H9 (cell line): ENCODE data around the gene CFAP77. TPM values are rescaled to one million over a fixed set of nuclear protein-coding genes. Genes with fewer than 3 reads are reported as not detected.

Experiments used
- DNase-seq: peaks from one replicate; pipeline ENCODE4 v3.0.0-alpha.2; 2017
- H2AFZ ChIP-seq: one replicate; pipeline ENCODE4 v1.6.1; 2013; ENCODE audit warnings: mild to moderate bottlenecking, low read length, control low read depth, moderate library complexity
- H2AK5ac ChIP-seq: 2 replicates; pipeline ENCODE4 v1.6.1; 2013; ENCODE audit warnings: low read length, control low read depth, mixed read lengths; ENCODE audit not compliant: insufficient read length
- H2BK120ac ChIP-seq: one replicate; pipeline ENCODE4 v1.6.1; 2013; ENCODE audit warnings: low read depth, mild to moderate bottlenecking, low read length, control low read depth, inconsistent platforms; ENCODE audit not compliant: poor library complexity, severe bottlenecking
- H2BK12ac ChIP-seq: 2 replicates; pipeline ENCODE4 v1.6.1; 2013; ENCODE audit warnings: low read length, control low read depth, mixed read lengths, low read depth; ENCODE audit not compliant: insufficient read length
- H2BK15ac ChIP-seq: 2 replicates; pipeline ENCODE4 v1.6.1; 2013; ENCODE audit warnings: low read depth, low read length, control low read depth
- H2BK20ac ChIP-seq: one replicate; pipeline ENCODE4 v1.6.1; 2013; ENCODE audit warnings: low read depth, mild to moderate bottlenecking, low read length, control low read depth, inconsistent platforms; ENCODE audit not compliant: poor library complexity, severe bottlenecking
- H2BK5ac ChIP-seq: 2 replicates; pipeline ENCODE4 v1.6.1; 2013; ENCODE audit warnings: low read length, control low read depth, mixed read lengths; ENCODE audit not compliant: insufficient read length
- H3K14ac ChIP-seq: 2 replicates; pipeline ENCODE4 v1.6.1; 2013; ENCODE audit warnings: low read length, control low read depth; ENCODE audit not compliant: insufficient read depth
- H3K18ac ChIP-seq: 2 replicates; pipeline ENCODE4 v1.6.1; 2013; ENCODE audit warnings: low read depth, mild to moderate bottlenecking, mixed read lengths, low read length, control low read depth; ENCODE audit not compliant: insufficient read length
- H3K23ac ChIP-seq: 2 replicates; pipeline ENCODE4 v1.6.1; 2013; ENCODE audit warnings: low read length, control low read depth, mixed read lengths, low read depth; ENCODE audit not compliant: insufficient read length
- H3K23me2 ChIP-seq: 2 replicates; pipeline ENCODE4 v1.6.1; 2013; ENCODE audit warnings: low read depth, mild to moderate bottlenecking, mixed read lengths, low read length, control low read depth; ENCODE audit not compliant: insufficient read length, poor library complexity, severe bottlenecking
- H3K27ac ChIP-seq: 2 replicates; pipeline ENCODE4 v1.5.1; 2013; ENCODE audit warnings: low read length, control low read depth, mixed read lengths, low read depth; ENCODE audit not compliant: insufficient read length
- H3K27me3 ChIP-seq: 2 replicates; pipeline ENCODE4 v1.6.1; 2013; ENCODE audit warnings: low read length, control low read depth, inconsistent platforms; ENCODE audit not compliant: insufficient read depth
- H3K4ac ChIP-seq: 2 replicates; pipeline ENCODE4 v1.6.1; 2013; ENCODE audit warnings: low read depth, mild to moderate bottlenecking, control low read depth, inconsistent platforms, low read length, moderate library complexity
- H3K4me1 ChIP-seq: 2 replicates; pipeline ENCODE4 v1.6.1; 2013; ENCODE audit warnings: low read length, control low read depth, inconsistent platforms; ENCODE audit not compliant: insufficient read depth
- H3K4me2 ChIP-seq: 2 replicates; pipeline ENCODE4 v1.6.1; 2013; ENCODE audit warnings: low read length, control low read depth, mixed read lengths; ENCODE audit not compliant: insufficient read length, insufficient read depth
- H3K56ac ChIP-seq: 2 replicates; pipeline ENCODE4 v1.6.1; 2013; ENCODE audit warnings: low read depth, mild to moderate bottlenecking, mixed read lengths, low read length, control low read depth; ENCODE audit not compliant: insufficient read length
- H3K79me1 ChIP-seq: 2 replicates; pipeline ENCODE4 v1.6.1; 2013; ENCODE audit warnings: low read depth, mild to moderate bottlenecking, moderate library complexity, low read length, control low read depth, inconsistent platforms; ENCODE audit not compliant: insufficient read depth, poor library complexity, severe bottlenecking
- H3K79me2 ChIP-seq: 2 replicates; pipeline ENCODE4 v1.6.1; 2013; ENCODE audit warnings: low read length, control low read depth, inconsistent platforms; ENCODE audit not compliant: insufficient read depth
- H3K9ac ChIP-seq: 2 replicates; pipeline ENCODE4 v1.6.1; 2013; ENCODE audit warnings: low read length, control low read depth, mixed read lengths; ENCODE audit not compliant: insufficient read length; ENCODE audit errors: extremely low read depth
- H3K9me3 ChIP-seq: one replicate; pipeline ENCODE4 v1.6.1; 2013; ENCODE audit warnings: low read depth, low read length, inconsistent platforms; ENCODE audit not compliant: control insufficient read depth
- H3T11ph ChIP-seq: one replicate; pipeline ENCODE4 v1.6.1; 2013; ENCODE audit warnings: mild to moderate bottlenecking, low read length, control low read depth, inconsistent platforms
- H4K20me1 ChIP-seq: one replicate; pipeline ENCODE4 v1.6.1; 2013; ENCODE audit not compliant: control insufficient read depth, insufficient read length, insufficient read depth
- H4K5ac ChIP-seq: 2 replicates; pipeline ENCODE4 v1.6.1; 2013; ENCODE audit warnings: low read depth, mild to moderate bottlenecking, mixed read lengths, low read length, control low read depth; ENCODE audit not compliant: insufficient read length
- H4K8ac ChIP-seq: replicated peaks from 2 replicates; pipeline ENCODE4 v1.6.1; 2013; ENCODE audit warnings: low read length, control low read depth, mixed read lengths, low read depth; ENCODE audit not compliant: insufficient read length
- H4K91ac ChIP-seq: 2 replicates; pipeline ENCODE4 v1.6.1; 2013; ENCODE audit warnings: low read depth, mild to moderate bottlenecking, moderate library complexity, mixed read lengths, low read length, control low read depth; ENCODE audit not compliant: insufficient read length
- H3K27ac Mint-ChIP-seq, 3 experiments: 2 replicates in 2 of 3; 3 replicates in 1 of 3; pipeline ENCODE4 v1.8.0; 2020 to 2021; ENCODE audit warnings: mixed read lengths in 3 of 3, mild to moderate bottlenecking in 1 of 3, moderate library complexity in 1 of 3
- H3K27me3 Mint-ChIP-seq: 2 replicates; pipeline ENCODE4 v1.8.0; 2021; ENCODE audit warnings: low read depth, mild to moderate bottlenecking, moderate library complexity, mixed read lengths
- H3K36me3 Mint-ChIP-seq, 3 experiments: 2 replicates in 2 of 3; 3 replicates in 1 of 3; pipeline ENCODE4 v1.8.0; 2020 to 2021; ENCODE audit warnings: low read depth in 3 of 3, mixed read lengths in 3 of 3; ENCODE audit not compliant: insufficient read depth in 1 of 3
- H3K4me1 Mint-ChIP-seq, 2 experiments: 2 replicates each; pipeline ENCODE4 v1.8.0; 2020; ENCODE audit warnings: mixed read lengths in 2 of 2
- H3K4me3 Mint-ChIP-seq, 2 experiments: 2 replicates in 1 of 2; 3 replicates in 1 of 2; pipeline ENCODE4 v1.8.0; 2020 to 2021; ENCODE audit warnings: mild to moderate bottlenecking in 2 of 2, mixed read lengths in 2 of 2, moderate library complexity in 1 of 2
- H3K9me3 Mint-ChIP-seq, 2 experiments: 2 replicates in 1 of 2; 3 replicates in 1 of 2; pipeline ENCODE4 v1.8.0; 2020; ENCODE audit warnings: mild to moderate bottlenecking in 2 of 2, mixed read lengths in 2 of 2, moderate library complexity in 1 of 2
- WGBS: extraction: QIAGEN DNeasy Blood & Tissue Kit; methylation state at CpG from one replicate; pipeline ENCODE4 v1.1.7; 2013; ENCODE audit warnings: missing lambda C conversion rate, low lambda C conversion rate, mixed read lengths; ENCODE audit not compliant: insufficient read length; ENCODE audit errors: extremely low coverage; 5-methylcytosine and 5-hydroxymethylcytosine counted together
- total RNA-seq: library from RNA; stranded (reverse); gene quantifications from 2 replicates; pipeline ENCODE4 v1.2.1, GENCODE V29; 2021
- TF ChIP-seq, protein P1 (sequence below): fragments of 200-600 bp; sonication (generic); conservative IDR thresholded peaks from 3 replicates; pipeline ENCODE4 v1.8.0; 2021; ENCODE audit warnings: antibody characterized with exemption, mild to moderate bottlenecking

CFAP77 gene
- total RNA-seq, 1 experiment from 2014 or later: 0.72 TPM

GRCh38 chr9:132578367-132578932 lies 168.4 kb downstream of the CFAP77 start:
- H3K4me1 ChIP-seq: no peaks in the 10 kb centered on the region; the same call in 1 of the 2 replicates
- no peak overlapping the region for H2BK15ac ChIP-seq
- H2BK5ac ChIP-seq: no peak overlapping the region
- H3K4me3 Mint-ChIP-seq: 0 out of 5 replicates have a peak overlapping the region, but pooled peaks of 1 of the 2 experiments have one; percentile 10
- no peak overlapping the region for H3K27ac ChIP-seq
- no peak overlapping the region for H2BK120ac ChIP-seq
- no peak overlapping the region for H2BK12ac ChIP-seq
- no peaks in the 10 kb centered on the region for H3K36me3 Mint-ChIP-seq
- H3K79me1 ChIP-seq: no peaks in the 10 kb centered on the region
- no peak overlapping the region for H3K56ac ChIP-seq
- H2BK20ac ChIP-seq: no peak overlapping the region
- H3K27me3 ChIP-seq: peaks cover 76% of the 10 kb centered on the region
- no peak overlapping the region for H3K18ac ChIP-seq
- no peak overlapping the region for H2AFZ ChIP-seq
- no peak overlapping the region for H4K91ac ChIP-seq
- H3K79me2 ChIP-seq: no peaks in the 10 kb centered on the region
- no peak overlapping the region for H3T11ph ChIP-seq
- H3K9me3 Mint-ChIP-seq: peaks cover 3 to 7% of the 10 kb centered on the region in 2 experiments; a peak in 3 of 5 replicates
- H3K27me3 Mint-ChIP-seq: peaks cover 89% of the 10 kb centered on the region
- H3K4ac ChIP-seq: no peak overlapping the region
- no peak overlapping the region for H4K8ac ChIP-seq
- no peak for DNase-seq
- H2AK5ac ChIP-seq: no peak overlapping the region
- no peak overlapping the region for H3K27ac Mint-ChIP-seq
- H3K9me3 ChIP-seq: no peaks in the 10 kb centered on the region
- H3K23ac ChIP-seq: no peak overlapping the region
- H3K14ac ChIP-seq: no peak overlapping the region
- peaks cover 11 to 32% of the 10 kb centered on the region in 2 experiments for H3K4me1 Mint-ChIP-seq
- peaks cover 10% of the 10 kb centered on the region for H3K23me2 ChIP-seq
- H4K20me1 ChIP-seq: peaks cover 3% of the 10 kb centered on the region
- H4K5ac ChIP-seq: no peak overlapping the region
- no peak overlapping the region for H3K9ac ChIP-seq
- TF ChIP-seq, protein P1, sequence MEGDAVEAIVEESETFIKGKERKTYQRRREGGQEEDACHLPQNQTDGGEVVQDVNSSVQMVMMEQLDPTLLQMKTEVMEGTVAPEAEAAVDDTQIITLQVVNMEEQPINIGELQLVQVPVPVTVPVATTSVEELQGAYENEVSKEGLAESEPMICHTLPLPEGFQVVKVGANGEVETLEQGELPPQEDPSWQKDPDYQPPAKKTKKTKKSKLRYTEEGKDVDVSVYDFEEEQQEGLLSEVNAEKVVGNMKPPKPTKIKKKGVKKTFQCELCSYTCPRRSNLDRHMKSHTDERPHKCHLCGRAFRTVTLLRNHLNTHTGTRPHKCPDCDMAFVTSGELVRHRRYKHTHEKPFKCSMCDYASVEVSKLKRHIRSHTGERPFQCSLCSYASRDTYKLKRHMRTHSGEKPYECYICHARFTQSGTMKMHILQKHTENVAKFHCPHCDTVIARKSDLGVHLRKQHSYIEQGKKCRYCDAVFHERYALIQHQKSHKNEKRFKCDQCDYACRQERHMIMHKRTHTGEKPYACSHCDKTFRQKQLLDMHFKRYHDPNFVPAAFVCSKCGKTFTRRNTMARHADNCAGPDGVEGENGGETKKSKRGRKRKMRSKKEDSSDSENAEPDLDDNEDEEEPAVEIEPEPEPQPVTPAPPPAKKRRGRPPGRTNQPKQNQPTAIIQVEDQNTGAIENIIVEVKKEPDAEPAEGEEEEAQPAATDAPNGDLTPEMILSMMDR: no peak
- H3K4me2 ChIP-seq: no peak overlapping the region
- WGBS: no CpG with 5 or more reads among the region's 7 CpGs
